HepG2 (cell line): ENCODE data around the gene TADA2A. TPM values are rescaled to one million over a fixed set of nuclear protein-coding genes. Genes with fewer than 3 reads are reported as not detected.

Experiments
- AHDC1 ChIP-seq: sonication (generic); formaldehyde crosslinking; IDR thresholded peaks from 2 replicates; pipeline ENCODE4 v1.5.1; 2020; ENCODE audit warnings: mild to moderate bottlenecking, missing genetic modification reagents, borderline replicate concordance
- ATF1 ChIP-seq: IDR thresholded peaks from 2 replicates; pipeline ENCODE4 v1.6.1; 2016; ENCODE audit warnings: mild to moderate bottlenecking, control low read depth
- FOXJ3 ChIP-seq: sonication (generic); formaldehyde crosslinking; IDR thresholded peaks from 2 replicates; pipeline ENCODE4 v1.4.0; 2020; ENCODE audit warnings: missing genetic modification reagents, mild to moderate bottlenecking, borderline replicate concordance
- MTF2 ChIP-seq: sonication (generic); formaldehyde crosslinking; IDR thresholded peaks from 2 replicates; pipeline ENCODE4 v1.5.0; 2020; ENCODE audit warnings: missing genetic modification reagents, borderline replicate concordance
- NPAS2 ChIP-seq: sonication (generic); formaldehyde crosslinking; IDR thresholded peaks from 2 replicates; pipeline ENCODE4 v1.8.0; 2022; ENCODE audit warnings: mild to moderate bottlenecking, missing genetic modification reagents, borderline replicate concordance
- PHB2 ChIP-seq: fragments of 450-650 bp; IDR thresholded peaks from 2 replicates; pipeline ENCODE4 v1.6.1; 2018; ENCODE audit not compliant: partially characterized antibody
- PRMT3 ChIP-seq: sonication (generic); formaldehyde crosslinking; IDR thresholded peaks from 2 replicates; pipeline ENCODE4 v1.8.1; 2022; ENCODE audit warnings: low read depth, mild to moderate bottlenecking, moderate library complexity, missing genetic modification reagents, borderline replicate concordance
- SETDB1 ChIP-seq: sonication (generic); formaldehyde crosslinking; IDR thresholded peaks from 2 replicates; pipeline ENCODE4 v1.5.1; 2020; ENCODE audit warnings: missing genetic modification reagents, mild to moderate bottlenecking, borderline replicate concordance
- SRSF9 ChIP-seq: fragments of 200-400 bp; formaldehyde crosslinking; IDR thresholded peaks from 2 replicates; pipeline ENCODE4 v1.6.1; 2018; ENCODE audit warnings: borderline replicate concordance, mild to moderate bottlenecking, low read depth, low read length; ENCODE audit not compliant: insufficient read depth, poor library complexity, severe bottlenecking
- ZBTB3 ChIP-seq: sonication (generic); formaldehyde crosslinking; IDR thresholded peaks from 2 replicates; pipeline ENCODE4 v1.4.0; 2020; ENCODE audit warnings: low read depth, mild to moderate bottlenecking, moderate library complexity, missing genetic modification reagents, borderline replicate concordance
- ZBTB33 ChIP-seq: sonication (generic); formaldehyde crosslinking; IDR thresholded peaks from 2 replicates; pipeline ENCODE4 v1.4.0; 2020; ENCODE audit warnings: missing genetic modification reagents
- ZEB1 ChIP-seq: IDR thresholded peaks from 2 replicates; pipeline ENCODE4 v1.6.1; 2012; ENCODE audit warnings: mild to moderate bottlenecking, low read depth, inconsistent platforms; ENCODE audit not compliant: insufficient replicate concordance
- ZNF17 ChIP-seq: sonication (generic); formaldehyde crosslinking; IDR thresholded peaks from 2 replicates; pipeline ENCODE4 v1.5.0; 2020; ENCODE audit warnings: mild to moderate bottlenecking, missing genetic modification reagents
- ZNF20 ChIP-seq: sonication (generic); formaldehyde crosslinking; IDR thresholded peaks from 2 replicates; pipeline ENCODE4 v1.4.0; 2020; ENCODE audit warnings: mild to moderate bottlenecking, moderate library complexity, missing genetic modification reagents
- ZNF264 ChIP-seq: sonication (generic); formaldehyde crosslinking; IDR thresholded peaks from 2 replicates; pipeline ENCODE4 v1.4.0; 2020; ENCODE audit warnings: missing genetic modification reagents
- ZNF333 ChIP-seq: sonication (generic); formaldehyde crosslinking; IDR thresholded peaks from 2 replicates; pipeline ENCODE4 v1.4.0; 2020; ENCODE audit warnings: mild to moderate bottlenecking, missing genetic modification reagents, borderline replicate concordance
- ZNF615 ChIP-seq: sonication (generic); formaldehyde crosslinking; IDR thresholded peaks from 2 replicates; pipeline ENCODE4 v1.5.0; 2020; ENCODE audit warnings: mild to moderate bottlenecking, missing genetic modification reagents, borderline replicate concordance
- polyA plus RNA-seq, 8 experiments: library from polyadenylated mRNA; depleted of rRNA in 3 of 8; stranded (reverse) in 7 of 8; unstranded in 1 of 8; fragments of >200 nt; fragmentation: Illumina TruSeq in 4 of 8; extraction: Trizol in 4 of 8; gene quantifications; 2 replicates each; pipeline versions ENCODE4 v1.2.1 to v1.2.3, GENCODE V29; 2011 to 2016; ENCODE audit warnings: low read depth in 4 of 8, missing spikeins in 1 of 8, mixed read lengths in 1 of 8; ENCODE audit not compliant: insufficient read depth in 1 of 8
- total RNA-seq, 5 experiments: library from RNA; depleted of rRNA; stranded (reverse); fragments of >200 nt; fragmentation: Illumina TruSeq; extraction: Trizol; gene quantifications; 2 replicates each; pipeline ENCODE4 v1.2.3, GENCODE V29; 2016; ENCODE audit warnings: low read depth in 1 of 5
- TF ChIP-seq, protein P1 (sequence below): sonication (generic); formaldehyde crosslinking; IDR thresholded peaks from 2 replicates; pipeline ENCODE4 v1.4.0; 2020; ENCODE audit warnings: missing genetic modification reagents, borderline replicate concordance

The TADA2A gene
- total and polyA plus RNA-seq, 2 of the 13 experiments (the other 11 are each of a cell fraction or from before 2014, with no cell fraction given): 8.0 to 14.0 TPM

- no peak for TF ChIP-seq ZNF615 (CRISPR knock-in tag)
- TF ChIP-seq MTF2 (CRISPR knock-in tag): no peak
- TF ChIP-seq PHB2: no peak
- TF ChIP-seq ZBTB3: no peak
- TF ChIP-seq, protein P1, sequence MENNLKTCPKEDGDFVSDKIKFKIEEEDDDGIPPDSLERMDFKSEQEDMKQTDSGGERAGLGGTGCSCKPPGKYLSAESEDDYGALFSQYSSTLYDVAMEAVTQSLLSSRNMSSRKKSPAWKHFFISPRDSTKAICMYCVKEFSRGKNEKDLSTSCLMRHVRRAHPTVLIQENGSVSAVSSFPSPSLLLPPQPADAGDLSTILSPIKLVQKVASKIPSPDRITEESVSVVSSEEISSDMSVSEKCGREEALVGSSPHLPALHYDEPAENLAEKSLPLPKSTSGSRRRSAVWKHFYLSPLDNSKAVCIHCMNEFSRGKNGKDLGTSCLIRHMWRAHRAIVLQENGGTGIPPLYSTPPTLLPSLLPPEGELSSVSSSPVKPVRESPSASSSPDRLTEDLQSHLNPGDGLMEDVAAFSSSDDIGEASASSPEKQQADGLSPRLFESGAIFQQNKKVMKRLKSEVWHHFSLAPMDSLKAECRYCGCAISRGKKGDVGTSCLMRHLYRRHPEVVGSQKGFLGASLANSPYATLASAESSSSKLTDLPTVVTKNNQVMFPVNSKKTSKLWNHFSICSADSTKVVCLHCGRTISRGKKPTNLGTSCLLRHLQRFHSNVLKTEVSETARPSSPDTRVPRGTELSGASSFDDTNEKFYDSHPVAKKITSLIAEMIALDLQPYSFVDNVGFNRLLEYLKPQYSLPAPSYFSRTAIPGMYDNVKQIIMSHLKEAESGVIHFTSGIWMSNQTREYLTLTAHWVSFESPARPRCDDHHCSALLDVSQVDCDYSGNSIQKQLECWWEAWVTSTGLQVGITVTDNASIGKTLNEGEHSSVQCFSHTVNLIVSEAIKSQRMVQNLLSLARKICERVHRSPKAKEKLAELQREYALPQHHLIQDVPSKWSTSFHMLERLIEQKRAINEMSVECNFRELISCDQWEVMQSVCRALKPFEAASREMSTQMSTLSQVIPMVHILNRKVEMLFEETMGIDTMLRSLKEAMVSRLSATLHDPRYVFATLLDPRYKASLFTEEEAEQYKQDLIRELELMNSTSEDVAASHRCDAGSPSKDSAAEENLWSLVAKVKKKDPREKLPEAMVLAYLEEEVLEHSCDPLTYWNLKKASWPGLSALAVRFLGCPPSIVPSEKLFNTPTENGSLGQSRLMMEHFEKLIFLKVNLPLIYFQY: no peak
- no peak for TF ChIP-seq NPAS2 (CRISPR knock-in tag)
- no peak for TF ChIP-seq AHDC1
- TF ChIP-seq SETDB1 (CRISPR knock-in tag): no peak
- peak; percentile 45; the same call in 1 of the 2 replicates for TF ChIP-seq ZNF20 (CRISPR knock-in tag)
- no peak for TF ChIP-seq SRSF9
- TF ChIP-seq ATF1 (CRISPR knock-in tag): no peak
- TF ChIP-seq ZNF17: no peak
- no peak for TF ChIP-seq FOXJ3 (CRISPR knock-in tag)
- TF ChIP-seq ZNF264 (CRISPR knock-in tag): no peak
- no peak for TF ChIP-seq ZNF333 (CRISPR knock-in tag)
- no peak for TF ChIP-seq PRMT3 (CRISPR knock-in tag)
- no peak for TF ChIP-seq ZBTB33 (CRISPR knock-in tag)
- TF ChIP-seq ZEB1: no peak
These were observed 82.0 kb downstream of the TADA2A start (continued) for GRCh38 chr17:37488607-37489196.
